Tongue (tissue), 2 donors: Measurements from ENCODE around the gene TMPRSS4. TPM values are rescaled to one million over a fixed set of nuclear protein-coding genes. Genes with fewer than 3 reads are reported as not detected.

Experiments
- DNase-seq: peaks from one replicate; pipeline ENCODE4 v3.0.0-alpha.2; 2015
- total RNA-seq: library from RNA; depleted of rRNA; stranded (reverse); fragments of >200 nt; gene quantifications from one replicate; pipeline ENCODE4 v1.2.3, GENCODE V29; 2014

Gene TMPRSS4, protein sequence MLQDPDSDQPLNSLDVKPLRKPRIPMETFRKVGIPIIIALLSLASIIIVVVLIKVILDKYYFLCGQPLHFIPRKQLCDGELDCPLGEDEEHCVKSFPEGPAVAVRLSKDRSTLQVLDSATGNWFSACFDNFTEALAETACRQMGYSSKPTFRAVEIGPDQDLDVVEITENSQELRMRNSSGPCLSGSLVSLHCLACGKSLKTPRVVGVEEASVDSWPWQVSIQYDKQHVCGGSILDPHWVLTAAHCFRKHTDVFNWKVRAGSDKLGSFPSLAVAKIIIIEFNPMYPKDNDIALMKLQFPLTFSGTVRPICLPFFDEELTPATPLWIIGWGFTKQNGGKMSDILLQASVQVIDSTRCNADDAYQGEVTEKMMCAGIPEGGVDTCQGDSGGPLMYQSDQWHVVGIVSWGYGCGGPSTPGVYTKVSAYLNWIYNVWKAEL
- 7.0 TPM for total RNA-seq

DNA sequence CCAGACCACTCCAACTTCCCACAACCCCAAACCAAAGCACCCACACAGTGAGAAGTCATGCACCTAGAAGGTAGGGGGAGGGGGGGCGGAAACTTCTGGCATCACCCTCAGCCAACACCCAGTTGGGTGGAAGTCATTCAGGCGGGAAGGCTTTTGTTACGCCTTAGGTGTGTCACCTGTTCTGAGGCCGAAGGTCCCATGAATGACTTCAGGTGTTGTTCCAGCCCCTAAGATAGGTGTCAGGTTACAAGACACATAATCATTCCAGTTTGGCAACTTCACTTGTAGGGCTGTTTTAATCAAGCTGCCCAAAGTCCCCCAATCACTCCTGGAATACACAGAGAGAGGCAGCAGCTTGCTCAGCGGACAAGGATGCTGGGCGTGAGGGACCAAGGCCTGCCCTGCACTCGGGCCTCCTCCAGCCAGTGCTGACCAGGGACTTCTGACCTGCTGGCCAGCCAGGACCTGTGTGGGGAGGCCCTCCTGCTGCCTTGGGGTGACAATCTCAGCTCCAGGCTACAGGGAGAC is at the start of gene TMPRSS4:
TSS of gene TMPRSS4 (plus strand) at position 325 of the 528 bp plus-strand sequence. CDS start 225 bp downstream, outside the sequence.
- peak; percentile 59 for DNase-seq

DNA sequence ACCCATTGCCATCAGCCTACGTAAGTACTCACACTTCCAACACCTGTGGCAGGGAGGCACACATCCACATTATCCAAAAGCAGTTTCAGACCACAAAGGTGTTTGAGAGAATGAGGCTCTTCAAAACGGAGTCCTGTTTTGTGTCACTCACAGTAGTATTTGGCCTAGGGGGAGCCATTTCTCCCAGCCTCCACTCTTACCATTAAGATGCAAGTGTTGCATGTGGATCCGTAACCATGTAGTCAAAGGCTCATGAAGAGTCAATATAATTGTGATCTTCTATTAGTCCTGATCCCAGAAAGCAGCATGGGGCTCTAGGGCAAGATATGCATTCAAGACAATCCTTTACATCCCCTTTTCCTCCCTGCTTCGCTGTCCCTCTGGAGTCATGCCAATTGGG is 49.2 kb upstream of the TMPRSS4 start:
- no peak for DNase-seq

DNA sequence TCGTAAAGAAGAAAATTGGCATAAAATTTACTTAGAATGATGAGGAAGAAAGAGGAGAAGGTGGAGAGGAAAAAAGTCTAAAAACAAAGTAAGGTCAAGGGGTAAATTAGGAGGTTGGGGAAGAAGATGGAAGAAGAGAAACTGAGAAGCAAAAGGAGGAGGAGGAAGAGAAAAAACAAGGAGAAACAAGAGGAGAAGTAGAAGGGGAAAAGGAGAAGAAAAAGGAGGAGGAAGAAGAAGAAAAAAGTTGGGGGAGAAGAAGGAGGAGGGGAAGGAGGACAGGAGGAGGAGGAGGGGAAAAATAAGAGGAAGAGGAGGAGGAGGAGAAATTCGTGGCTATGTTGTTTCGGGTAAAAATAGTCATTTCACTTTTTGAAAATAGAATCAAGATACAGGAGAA is 48.3 kb upstream of the TMPRSS4 start:
- DNase-seq = no peak

DNA sequence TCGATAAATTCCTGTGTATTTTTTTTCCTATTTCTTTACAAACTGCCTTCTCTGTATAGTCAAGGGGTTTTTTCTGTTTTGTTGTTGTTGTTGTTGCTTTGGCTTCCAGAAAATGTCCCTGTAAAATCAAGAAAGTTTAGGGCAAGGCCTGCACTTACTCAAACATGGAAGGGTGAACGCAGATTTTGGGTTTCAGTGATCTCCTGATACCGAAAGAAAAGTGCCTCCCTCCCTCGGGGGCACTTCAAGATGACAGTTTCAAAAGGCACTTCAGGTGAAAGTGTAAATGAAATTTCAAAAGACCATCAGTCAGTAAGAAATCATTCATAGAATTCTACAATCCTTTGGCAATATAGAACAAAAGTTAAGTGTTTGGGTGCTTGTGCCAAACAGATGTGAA is 43.4 kb upstream of the TMPRSS4 start:
- DNase-seq = peak; percentile 15

DNA sequence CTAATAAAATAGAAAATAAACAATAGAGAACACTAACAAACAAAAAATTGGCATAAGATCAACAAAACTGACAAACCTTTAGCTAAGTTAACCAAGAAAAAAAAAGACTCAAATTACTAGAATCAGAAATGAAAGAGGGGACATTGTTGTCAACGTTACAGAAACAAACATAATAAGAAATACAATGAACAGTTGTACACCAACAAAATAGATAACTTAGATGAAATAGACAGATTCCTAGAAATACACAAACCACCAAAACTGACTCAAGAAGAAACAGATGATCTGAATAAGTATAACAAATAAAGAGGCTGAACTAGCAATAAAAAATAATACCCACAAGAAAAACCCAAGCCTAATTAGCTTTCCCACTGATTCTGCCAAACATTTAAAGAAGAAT is 34.7 kb upstream of the TMPRSS4 start:
- DNase-seq = no peak

DNA sequence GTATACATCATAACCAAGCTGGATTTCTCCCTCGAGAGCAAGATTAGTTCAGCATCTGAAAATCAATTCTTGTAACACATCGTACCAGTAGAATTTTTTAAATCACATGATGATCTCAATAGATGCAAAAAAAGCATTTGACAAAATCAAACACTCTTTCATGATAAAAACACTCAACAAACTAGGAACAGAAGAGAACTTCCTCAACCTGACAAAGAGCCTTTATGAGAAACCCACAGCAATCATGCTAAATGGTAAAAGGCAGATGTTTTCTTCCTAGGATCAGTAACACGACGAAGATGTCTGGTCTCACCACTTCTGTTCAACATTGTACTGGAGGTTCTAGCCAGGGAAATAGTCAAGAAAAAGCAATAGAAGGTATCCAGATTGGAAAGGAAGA is 34.1 kb upstream of the TMPRSS4 start:
- no peak for DNase-seq

DNA sequence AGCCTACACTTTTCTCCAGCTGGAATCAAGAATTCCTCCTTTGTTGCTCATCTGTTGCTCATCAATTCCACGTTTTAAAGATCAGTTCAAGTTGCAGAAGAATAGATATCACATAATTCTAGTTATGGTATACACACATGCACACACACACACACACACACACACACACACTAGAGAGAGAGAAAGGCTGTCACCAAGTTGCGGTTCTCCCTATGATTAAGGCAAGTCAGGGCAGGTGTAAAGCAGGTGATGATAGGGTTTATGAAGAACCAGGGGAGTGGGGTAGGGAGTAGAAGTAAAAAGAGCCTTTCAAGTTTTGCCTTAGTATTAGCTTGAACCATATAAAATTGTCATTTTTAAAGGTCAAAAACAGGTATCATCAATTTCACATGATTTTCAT is 31.7 kb upstream of the TMPRSS4 start:
- no peak for DNase-seq

DNA sequence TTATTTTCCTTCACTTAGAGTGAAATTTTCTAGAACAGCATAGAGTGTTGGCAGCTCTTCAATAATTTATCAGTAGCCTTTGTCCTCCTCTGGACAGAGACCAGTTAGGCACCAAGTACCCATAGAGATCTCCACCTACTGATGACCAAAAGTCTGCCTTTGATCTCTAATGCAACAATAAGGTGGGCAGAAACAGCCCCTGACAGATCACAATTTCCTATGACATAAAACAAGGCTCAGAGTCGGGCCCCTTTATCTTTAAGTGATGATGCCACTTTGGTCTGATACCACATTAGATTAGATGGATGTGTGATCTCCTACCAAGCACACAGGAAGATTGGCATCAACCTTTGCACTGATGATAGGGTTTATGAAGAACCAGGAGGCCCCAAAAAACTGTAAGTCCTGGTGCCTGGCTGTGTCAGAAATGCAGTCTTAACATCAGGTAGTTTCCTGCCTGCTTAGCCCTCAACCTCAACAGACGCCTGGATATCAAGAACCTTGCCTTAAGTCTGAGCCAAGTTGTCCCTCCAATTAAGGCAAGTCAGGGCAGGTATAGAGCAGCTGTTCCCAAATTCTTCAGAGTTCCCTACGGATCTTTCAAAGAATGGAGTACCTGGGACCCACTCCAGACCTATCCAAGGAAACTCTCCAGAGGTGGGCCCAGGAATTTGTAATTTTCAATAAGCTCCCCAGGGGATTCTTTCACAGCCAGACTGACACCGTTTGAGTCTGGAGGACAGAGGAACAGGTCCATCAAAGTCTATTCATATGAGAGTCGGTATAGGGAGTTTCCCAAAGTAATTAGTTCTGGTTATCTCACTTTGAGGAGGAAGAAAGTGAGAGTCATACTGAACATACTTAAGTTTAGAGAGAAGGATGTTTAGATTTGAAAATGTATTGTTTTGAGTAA is 30.6 kb upstream of the TMPRSS4 start:
- no peak for DNase-seq

DNA sequence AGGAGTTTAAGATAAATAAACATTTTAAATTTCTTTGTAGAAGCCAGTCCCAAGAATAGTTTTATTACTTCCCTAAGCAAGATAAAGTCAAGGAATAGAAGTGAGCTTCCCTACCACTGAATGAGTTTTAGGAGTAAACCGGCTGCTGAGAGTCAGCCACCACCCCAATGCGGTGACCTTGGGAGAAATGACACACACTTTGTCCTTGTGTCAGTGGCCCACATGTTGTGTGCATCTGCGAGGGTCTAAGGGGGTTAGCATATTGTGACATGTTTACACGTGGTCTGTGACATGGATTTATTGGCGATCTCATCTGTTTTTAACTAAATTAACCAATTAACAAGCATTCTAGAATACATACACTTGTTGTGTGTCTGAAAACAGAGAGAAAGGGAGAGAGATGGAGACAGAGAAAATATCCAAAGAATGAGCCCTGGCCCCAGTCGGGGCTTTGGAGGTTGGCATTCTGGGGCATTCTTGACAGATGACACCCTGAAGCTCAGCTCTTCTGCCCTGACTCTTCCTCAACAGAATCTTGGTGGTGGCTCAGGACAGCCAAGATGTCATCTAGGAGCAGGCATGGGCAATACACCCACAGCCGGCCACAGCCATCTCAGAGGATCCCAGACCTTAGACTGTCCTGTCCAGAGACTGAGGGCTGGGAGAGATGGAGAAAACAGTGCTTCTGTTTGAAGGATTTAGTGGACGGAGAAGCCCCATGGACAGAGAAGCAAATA is 29.7 kb upstream of the TMPRSS4 start:
- DNase-seq = no peak

DNA sequence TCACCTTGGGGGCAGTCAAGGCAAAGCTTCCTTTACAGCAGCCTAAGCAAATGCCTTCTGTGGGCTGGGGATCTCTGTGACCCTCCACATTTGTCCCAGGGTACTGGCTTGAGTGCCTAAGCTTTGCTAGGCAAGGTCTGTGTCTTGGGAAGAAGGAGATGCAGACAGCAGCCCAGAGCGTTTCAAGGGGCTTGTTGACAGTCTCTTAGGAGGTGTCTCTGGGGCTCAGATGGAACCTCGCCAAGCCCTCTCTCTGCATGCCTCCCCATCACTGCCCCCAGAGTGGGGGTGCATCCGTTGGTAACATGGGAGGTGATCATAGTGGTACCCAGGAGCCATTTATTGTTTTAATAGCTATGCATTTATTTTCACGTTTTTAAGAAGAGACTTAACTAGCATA is 29.1 kb upstream of the TMPRSS4 start:
- no peak for DNase-seq

DNA sequence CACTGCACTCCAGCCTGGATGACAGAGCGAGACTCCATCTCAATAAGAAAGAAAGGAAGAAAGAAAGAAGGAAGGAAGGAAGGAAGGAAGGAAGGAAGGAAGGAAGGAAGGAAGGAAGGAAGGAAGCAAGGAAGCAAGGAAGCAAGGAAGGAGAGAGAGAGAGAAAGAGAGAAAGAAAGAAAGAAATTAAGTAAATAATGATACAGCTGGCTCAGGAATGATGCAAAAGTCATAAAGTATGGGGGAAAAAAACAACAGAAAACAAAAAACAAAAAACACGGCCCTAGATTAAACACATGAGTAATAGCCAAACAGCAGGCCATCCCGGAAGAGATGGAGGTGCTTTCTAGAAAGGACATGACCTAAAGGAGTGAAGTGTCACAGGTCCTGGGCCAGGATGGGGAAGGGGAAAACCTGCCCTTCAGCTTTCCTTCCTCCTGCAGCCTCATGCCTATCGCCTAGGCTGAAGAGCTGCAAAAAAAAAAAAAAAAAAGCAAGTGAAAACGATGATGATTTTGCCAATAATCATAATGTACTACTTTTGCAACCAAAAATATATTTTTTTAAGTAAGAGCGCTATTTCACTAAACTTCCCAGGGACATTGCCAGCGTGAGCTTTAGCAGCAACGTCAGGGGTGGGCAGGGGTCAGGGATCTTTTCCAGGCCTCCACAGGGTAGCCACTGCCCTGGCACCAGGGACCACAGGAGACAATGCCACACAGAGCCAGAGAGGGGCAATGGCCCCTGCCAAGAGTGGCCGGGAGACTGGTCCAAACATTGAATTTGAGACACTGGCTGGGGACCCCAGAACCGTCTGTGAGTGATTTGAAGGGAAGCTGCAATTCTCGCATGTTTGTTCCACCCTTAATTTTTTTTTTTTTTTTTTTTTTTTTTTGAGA is 28.2 kb upstream of the TMPRSS4 start:
- no peak for DNase-seq

DNA sequence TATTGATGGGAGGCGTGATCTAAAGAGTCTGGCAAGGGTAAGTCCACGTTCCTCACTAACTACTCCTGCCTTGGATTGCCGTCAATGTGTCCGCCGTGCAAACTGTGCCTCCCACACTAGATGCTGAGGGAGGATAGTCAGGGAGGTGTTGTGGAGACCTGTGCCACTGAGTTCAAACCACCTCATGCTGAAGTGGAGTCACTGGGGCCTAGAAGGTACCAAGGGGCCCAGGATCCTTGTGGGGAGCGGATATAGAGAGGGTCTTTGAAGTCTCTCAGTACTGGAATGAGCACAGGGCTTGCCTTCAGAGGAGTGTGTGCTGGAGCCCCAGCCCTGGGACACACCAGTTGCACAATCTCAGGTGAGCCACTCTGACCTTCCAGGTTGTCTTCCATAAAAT is 27.1 kb upstream of the TMPRSS4 start:
- DNase-seq = no peak

DNA sequence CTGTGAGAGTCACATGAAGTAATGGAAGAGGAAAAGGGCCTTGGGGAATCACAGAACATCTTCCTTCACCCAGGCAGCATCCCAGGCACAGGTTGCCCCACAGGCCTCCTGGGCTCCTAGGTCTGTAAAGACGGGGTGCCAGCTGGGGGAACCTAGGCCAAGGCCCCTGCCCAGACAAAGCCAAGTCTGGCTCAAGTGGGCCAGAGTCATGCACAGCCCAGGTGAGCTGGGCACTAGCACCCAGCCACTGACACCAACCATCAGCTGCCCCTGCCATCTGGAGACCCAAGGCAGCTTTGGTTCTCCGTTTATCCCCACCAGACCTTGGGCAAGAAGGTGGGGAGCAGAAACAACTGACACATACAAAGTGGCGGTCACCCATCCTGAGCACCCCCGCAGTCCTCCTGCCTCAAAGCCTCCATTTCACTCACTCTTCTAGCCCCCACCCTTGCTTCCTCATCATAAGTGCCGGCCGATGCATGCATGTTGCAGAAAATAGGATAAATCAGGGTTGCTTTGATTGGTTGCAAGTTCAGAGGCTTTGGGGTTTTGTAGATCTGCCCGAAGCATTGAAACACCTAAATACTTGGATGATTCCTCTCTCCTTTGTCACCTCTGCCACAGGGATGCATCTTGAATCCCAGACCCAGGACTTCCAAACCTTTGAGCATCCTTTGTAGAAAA is 26.5 kb upstream of the TMPRSS4 start:
- DNase-seq = no peak

DNA sequence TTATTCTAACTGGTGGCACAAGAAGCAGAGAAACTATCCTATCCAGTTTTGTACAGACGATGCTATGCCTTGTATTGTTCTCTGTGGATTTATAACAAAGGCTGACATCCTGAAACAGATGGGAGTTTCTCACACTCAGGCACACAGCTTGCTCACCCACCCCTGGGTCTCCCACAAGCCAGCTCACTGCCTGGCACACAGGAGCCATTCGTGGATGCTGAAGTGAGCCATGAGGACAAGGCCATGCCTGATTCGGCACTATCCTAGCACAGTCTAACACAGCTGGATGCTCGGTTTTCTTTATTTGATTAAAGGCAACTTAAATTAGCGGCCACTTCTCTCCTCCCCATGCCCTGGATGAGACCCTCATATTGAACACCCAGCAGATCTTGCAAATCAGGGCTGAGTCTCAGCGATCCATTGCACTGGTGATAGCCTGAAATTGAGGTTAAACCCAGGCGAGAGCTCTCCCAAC is 25.7 kb upstream of the TMPRSS4 start:
- DNase-seq = no peak

DNA sequence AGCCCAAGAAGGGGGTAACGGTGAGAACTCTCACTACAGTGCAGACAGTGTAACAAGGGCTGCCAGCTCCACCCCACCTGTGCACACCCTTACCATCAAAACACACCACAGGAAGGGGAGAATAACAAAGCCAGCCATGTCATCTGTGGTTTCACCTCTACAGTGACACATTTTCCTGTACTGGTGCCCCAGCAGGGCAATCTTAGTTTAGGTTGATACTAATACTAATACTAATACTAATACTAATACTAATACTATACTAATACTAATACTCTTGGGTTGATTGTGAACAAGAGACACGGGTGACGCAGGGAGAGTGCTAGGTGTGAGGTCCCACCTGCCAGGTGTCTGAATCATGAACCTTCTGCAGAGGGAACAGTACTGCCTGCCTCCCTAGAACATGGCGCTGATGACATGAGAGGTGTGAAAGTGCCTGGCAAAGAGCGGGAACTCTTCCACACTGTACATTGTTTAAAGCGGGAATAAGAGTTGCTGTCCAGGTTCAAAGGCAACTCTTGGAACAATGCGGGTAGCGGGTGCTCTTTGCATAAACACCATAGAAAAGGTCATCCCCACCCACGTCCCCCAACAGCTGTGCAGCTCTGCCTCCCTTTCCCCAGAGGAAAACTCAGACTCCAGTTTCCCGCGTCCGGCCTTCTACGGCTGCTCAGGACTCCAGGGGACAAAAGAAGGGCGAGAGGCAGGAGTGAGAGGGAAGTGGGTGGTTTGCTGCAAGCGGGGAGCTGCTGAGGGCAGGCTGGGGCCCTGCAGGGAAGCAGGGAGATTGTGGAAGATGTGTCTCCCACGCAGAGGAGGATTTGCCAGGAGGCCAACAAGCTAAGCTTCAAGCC is 25.0 kb upstream of the TMPRSS4 start:
- DNase-seq = no peak

DNA sequence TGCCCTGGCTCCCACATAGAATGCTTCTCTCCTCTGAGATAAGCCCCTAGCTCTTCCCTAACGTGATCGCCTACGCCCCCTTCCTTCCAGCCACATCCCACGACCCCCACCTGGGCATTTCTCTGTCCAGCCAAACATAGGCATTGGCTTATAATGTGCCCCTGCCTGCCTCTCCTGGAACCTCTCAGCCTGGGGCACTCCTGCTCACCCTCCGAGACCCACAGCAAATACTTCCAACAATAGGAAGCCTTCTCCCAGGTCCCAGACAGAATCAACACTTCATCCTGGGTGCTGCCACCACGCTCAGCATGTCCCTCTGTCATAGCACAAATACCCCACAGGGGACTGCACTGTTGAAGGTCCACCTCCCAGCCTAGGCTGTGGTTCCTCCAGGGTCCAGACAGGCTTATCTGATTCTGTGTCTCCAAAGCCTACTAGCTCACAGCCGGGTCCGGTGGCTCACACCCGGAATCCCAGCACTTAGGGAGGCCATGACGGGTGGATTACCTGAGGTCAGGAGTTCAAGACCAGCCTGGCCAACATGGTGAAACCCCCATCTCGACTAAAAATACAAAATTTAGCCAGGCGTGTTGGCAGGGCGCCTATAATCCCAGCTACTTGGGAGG is 24.2 kb upstream of the TMPRSS4 start:
- DNase-seq = no peak

DNA sequence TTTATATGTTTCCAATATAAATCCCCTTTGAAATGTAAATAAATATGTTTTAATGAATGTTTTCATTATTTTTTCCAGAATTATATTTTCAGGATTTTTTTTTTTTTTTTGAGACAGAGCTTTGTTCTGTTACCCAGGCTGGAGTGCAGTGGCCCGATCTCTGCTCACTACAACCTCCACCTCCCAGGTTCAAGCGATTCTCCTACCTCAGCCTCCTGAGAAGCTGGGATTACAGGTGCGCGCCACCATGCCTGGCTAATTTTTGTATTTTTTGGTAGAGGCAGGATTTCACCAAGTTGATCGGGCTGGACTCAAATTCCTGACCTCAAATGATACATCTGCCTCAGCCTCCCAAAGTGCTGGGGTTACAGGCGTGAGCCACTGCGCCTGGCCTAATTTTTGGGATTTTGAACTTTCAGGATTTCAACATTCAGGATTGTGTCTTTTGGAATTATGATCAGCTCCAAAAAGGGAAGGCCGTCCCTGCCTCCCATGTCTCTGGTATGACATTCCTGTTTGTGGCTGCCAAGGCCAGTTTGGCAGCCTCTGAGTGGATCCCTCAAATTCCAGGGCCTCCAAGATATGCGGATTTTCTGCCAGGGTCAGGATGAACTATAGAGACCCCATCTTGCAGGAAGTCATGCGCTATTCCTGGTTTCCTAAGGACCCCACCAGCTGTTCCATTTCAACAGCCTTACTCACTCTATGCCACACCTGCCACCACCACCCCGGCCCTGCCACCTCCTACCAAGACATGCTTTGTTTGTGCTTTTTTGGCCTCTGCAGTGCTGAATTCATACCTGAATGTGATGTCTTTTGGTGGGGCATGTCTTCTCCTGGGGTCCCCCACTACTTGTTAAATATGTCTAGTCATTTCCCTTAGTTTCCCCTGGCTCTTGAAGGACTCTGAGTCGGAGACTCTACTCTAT is 21.9 kb upstream of the TMPRSS4 start:
- DNase-seq = peak; percentile 17

DNA sequence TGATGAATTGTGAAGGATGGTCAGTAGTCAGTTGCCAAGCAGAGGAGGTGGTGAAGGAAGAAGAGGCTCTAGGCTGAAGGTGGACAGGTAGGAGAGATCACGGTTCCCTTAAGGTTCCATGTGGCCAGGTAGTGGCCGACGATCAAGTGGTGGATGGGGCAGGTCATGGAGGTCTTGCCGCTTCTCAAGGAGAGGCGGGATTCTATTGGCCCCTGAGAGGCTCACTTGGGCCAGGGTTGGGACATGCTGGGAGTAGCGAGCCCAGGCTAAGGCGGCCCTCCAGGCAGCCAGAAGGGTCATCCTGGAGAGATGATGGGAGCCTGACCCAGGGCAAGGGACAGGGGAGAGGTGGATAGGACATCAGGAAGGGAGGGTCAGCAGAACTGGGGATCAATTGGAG is 20.9 kb upstream of the TMPRSS4 start:
- no peak for DNase-seq
